ENCODE data around the gene LTBP2. TPM values are rescaled to one million over a fixed set of nuclear protein-coding genes. Genes with fewer than 3 reads are reported as not detected.

The LTBP2 gene
- total RNA-seq, 6 experiments from 2014 or later: 0.46 to 3.5 (median 1.7) TPM

DNA sequence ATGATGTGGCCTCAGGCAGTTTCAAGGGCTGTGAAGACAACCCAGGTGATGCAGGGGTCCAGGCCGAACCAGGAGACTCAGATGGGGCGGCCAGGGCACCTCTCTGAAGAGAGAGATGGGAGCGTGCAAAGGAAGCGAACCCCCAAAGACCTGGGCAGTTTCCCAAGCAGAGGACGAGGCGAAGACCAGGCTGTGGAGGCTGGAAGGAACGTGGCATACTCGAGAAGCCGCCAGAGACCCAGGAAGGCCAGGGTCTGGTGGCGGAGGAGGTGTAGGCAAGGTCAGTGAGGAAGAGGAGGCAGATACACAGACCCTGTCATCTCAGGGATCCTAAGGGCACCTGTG, 24.7 kb downstream of the LTBP2 start:
- intact Hi-C loops (cut with DNase I): no loop called here
- peak in 1 of 3 donors; percentile 16 for DNase-seq
- no peaks in the 10 kb centered on the region for H3K4me1 ChIP-seq
- H3K36me3 ChIP-seq: no peaks in the 10 kb centered on the region
- no peak for ATAC-seq
- no peak overlapping the region for H3K27ac ChIP-seq
- TF ChIP-seq, protein P1, sequence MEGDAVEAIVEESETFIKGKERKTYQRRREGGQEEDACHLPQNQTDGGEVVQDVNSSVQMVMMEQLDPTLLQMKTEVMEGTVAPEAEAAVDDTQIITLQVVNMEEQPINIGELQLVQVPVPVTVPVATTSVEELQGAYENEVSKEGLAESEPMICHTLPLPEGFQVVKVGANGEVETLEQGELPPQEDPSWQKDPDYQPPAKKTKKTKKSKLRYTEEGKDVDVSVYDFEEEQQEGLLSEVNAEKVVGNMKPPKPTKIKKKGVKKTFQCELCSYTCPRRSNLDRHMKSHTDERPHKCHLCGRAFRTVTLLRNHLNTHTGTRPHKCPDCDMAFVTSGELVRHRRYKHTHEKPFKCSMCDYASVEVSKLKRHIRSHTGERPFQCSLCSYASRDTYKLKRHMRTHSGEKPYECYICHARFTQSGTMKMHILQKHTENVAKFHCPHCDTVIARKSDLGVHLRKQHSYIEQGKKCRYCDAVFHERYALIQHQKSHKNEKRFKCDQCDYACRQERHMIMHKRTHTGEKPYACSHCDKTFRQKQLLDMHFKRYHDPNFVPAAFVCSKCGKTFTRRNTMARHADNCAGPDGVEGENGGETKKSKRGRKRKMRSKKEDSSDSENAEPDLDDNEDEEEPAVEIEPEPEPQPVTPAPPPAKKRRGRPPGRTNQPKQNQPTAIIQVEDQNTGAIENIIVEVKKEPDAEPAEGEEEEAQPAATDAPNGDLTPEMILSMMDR (IDR thresholded peaks at IDR 0.05): no peak
- no peak for TF ChIP-seq POLR2A (IDR thresholded peaks at IDR 0.05)
- no peaks in the 10 kb centered on the region for H3K9me3 ChIP-seq
- H3K27me3 ChIP-seq: no peaks in the 10 kb centered on the region
- 84% methylated on average over 5 of the region's 10 CpGs for WGBS (ENCODE audit: insufficient coverage, low coverage, low lambda C conversion rate, missing lambda C conversion rate)
- no peak overlapping the region for H3K4me3 ChIP-seq

DNA sequence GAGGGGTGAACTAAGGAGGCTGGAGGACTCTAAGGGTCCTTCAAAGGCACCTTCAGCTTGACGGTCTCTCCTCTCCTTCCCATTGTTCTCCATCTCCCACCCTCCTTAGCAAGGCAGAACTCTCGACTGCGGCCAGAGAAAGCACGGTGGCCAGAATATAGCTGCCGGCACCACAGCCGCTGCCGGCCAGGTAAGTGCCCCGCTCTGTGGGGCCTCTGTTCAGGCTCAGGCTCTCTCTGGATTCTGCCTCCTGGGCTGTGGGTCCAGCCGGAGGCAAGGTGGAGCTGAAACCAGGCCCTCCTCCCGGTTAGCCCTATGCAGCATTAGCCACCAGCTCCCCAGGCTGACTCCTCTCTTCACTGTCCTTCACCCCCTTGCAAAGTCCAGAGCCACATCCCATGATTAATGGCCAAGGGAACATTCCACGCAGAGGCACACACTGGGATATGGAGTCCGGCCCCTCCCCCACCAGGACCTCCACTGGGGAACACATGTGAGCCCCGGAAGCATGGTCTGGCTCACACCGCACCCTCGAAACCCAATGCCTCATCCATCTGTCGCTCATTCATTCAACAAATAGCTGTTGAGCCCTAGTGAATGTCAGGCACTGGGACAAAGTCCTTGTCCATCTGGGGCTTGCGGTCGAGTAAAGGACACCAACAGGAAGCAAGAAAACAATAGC, 25.2 kb downstream of the LTBP2 start:
- intact Hi-C loops (cut with DNase I): no loop called here
- Histone ChIP-seq H3K4me3 (no peak overlapping the region), H3K4me1 (no peaks in the 10 kb centered on the region), H3K9me3 (no peaks in the 10 kb centered on the region), H3K27ac (no peak overlapping the region), H3K36me3 (no peaks in the 10 kb centered on the region), H3K27me3 (no peaks in the 10 kb centered on the region)
- DNase-seq: peak in 1 of 3 donors; percentile 26
- ATAC-seq: no peak
- TF ChIP-seq POLR2A (IDR thresholded peaks at IDR 0.05): no peak
- TF ChIP-seq, protein P1 (IDR thresholded peaks at IDR 0.05): no peak
- 87% methylated on average over 6 of the region's 18 CpGs for WGBS (ENCODE audit: insufficient coverage, low coverage, low lambda C conversion rate, missing lambda C conversion rate)

DNA sequence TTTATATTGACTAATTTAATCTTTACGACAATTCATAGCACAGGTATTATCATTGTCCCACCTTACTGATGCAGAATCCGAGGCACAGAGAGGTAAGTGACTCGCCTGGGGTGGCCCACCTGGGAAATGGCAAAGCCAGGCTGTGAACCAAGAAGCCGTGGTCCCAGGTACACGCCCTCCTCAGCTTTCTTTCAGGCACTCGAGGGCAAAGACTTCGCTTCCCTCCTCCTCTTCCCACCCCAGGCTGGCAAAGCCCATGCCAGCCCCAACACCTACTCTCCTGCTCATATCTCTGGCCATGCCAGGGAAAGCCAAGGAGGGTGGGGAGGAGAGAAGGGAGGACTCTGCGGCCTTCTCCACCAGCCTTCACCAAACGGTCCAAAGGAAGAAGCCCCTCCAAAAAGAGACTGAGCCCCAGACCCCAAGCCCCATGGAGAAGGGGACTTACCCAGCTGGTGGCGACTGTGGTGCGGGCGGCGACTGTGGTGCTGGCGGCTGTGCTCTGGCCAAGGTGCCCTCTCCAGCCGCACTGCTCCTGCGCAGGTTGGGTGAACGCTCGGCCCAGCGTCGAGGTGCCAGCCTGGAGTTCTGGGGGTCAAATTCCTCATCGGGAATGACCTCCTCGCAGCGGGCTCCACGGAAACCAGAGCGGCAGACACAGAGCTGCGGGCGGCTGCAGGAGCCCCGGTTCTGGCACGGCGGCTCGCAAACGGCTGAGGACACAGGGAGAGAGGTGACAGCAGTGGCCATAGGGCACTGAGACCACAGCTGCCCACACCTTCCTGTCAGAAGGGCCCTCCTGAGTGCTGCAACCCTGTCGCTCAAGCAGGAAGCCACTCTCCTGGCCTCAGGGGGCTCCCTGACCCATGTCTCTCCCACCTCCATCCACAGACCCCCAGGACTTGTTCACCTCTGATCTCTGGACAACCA, 26.4 kb downstream of the LTBP2 start:
- H3K27me3 ChIP-seq: no peaks in the 10 kb centered on the region
- WGBS (ENCODE audit: insufficient coverage, low coverage, low lambda C conversion rate, missing lambda C conversion rate): 79% methylated on average over 12 of the region's 33 CpGs
- intact Hi-C loops (cut with DNase I): no loop called here
- no peaks in the 10 kb centered on the region for H3K4me1 ChIP-seq
- H3K9me3 ChIP-seq: no peaks in the 10 kb centered on the region
- DNase-seq (peak in 1 of 3 donors; percentile 48), ATAC-seq (no peak)
- TF ChIP-seq, protein P1 (IDR thresholded peaks at IDR 0.05): no peak
- TF ChIP-seq POLR2A (IDR thresholded peaks at IDR 0.05): no peak
- no peak overlapping the region for H3K4me3 ChIP-seq
- H3K36me3 ChIP-seq: no peaks in the 10 kb centered on the region
- no peak overlapping the region for H3K27ac ChIP-seq

- intact Hi-C loops (cut with DNase I): no loop called here
- Histone ChIP-seq H3K27ac (no peak overlapping the region), H3K9me3 (no peaks in the 10 kb centered on the region), H3K4me3 (no peak overlapping the region), H3K36me3 (no peaks in the 10 kb centered on the region), H3K27me3 (no peaks in the 10 kb centered on the region), H3K4me1 (no peaks in the 10 kb centered on the region)
- TF ChIP-seq, protein P1 (IDR thresholded peaks at IDR 0.05): no peak
- TF ChIP-seq POLR2A (IDR thresholded peaks at IDR 0.05): no peak
- ATAC-seq (no peak), DNase-seq (peak in 1 of 3 donors; percentile 7)
- 66% methylated on average over 3 of the region's 5 CpGs for WGBS (ENCODE audit: insufficient coverage, low coverage, low lambda C conversion rate, missing lambda C conversion rate)
Observed at GRCh38 chr14:74584951-74585350, 27.1 kb downstream of the LTBP2 start.
